ENCODE results near the gene MBD6.
"Not testable (repeated sequence)": the region's sequence is repeated elsewhere in the genome, so short reads cannot be mapped to it uniquely, and the experiment has no call there.

DNA sequence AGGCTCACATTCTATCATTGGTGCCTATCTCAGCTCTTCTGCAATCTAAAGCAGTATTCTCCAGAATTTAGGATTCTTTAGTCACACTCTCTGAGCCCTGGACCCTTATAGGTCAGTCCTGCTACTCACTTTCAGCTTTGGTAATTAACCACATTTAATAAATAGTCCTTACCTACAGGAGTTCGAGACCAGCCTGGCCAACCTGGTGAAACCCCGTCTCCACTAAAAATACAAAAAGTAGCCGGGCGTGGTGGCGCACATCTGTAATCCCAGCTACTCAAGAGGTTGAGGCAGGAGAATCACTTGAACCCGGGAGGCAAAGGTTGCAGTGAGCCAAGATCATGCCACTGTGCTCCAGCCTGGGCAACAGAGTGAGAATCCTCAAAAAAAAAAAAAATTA is 8.9 kb upstream of the MBD6 start:
- TF ChIP-seq, protein P1, sequence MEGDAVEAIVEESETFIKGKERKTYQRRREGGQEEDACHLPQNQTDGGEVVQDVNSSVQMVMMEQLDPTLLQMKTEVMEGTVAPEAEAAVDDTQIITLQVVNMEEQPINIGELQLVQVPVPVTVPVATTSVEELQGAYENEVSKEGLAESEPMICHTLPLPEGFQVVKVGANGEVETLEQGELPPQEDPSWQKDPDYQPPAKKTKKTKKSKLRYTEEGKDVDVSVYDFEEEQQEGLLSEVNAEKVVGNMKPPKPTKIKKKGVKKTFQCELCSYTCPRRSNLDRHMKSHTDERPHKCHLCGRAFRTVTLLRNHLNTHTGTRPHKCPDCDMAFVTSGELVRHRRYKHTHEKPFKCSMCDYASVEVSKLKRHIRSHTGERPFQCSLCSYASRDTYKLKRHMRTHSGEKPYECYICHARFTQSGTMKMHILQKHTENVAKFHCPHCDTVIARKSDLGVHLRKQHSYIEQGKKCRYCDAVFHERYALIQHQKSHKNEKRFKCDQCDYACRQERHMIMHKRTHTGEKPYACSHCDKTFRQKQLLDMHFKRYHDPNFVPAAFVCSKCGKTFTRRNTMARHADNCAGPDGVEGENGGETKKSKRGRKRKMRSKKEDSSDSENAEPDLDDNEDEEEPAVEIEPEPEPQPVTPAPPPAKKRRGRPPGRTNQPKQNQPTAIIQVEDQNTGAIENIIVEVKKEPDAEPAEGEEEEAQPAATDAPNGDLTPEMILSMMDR (conservative IDR thresholded peaks at IDR 0.05) = not testable (repeated sequence)
- TF ChIP-seq EZH2 (IDR thresholded peaks at IDR 0.05; ENCODE audit: low read depth) = not testable (repeated sequence)
